K562 (cell line): ENCODE results near the gene KAZN. TPM values are rescaled to one million over a fixed set of nuclear protein-coding genes. Genes with fewer than 3 reads are reported as not detected.
A peak's percentile ranks its signal among the peaks of the same experiment; 100 is the strongest.

ENCODE experiments used
- ATAC-seq: fragments of 200-7000 bp; cut with Tn5 transposase; 3 replicates; pipeline ENCODE4 v1.9.1; 2020; ENCODE audit warnings: moderate library complexity
- BruUV-seq: library from RNA; stranded (reverse); fragments of 400-500 nt; replicated peaks from 2 replicates; lab custom pipeline; 2021; lab: Mats Ljungman, UMichigan
- CTCF ChIA-PET: fragments of 300-600 bp; formaldehyde crosslinking; extraction: SDS; loops from one replicate; lab custom pipeline; 2021; ENCODE audit warnings: low intra/inter-chr PET ratio; lab: Yijun Ruan, JAX
- POLR2A ChIA-PET: fragments of 300-600, 350-650 bp; sonication (Branson Sonifier 250); formaldehyde crosslinking; extraction: SDS; loops from one replicate; lab custom pipeline; 2021; ENCODE audit warnings: antibody characterized with exemption, inconsistent platforms; lab: Yijun Ruan, JAX
- DNase-seq, 4 experiments: peaks; one replicate each; pipeline versions ENCODE4 v3.0.0 to v3.0.0-alpha.2; 2011 to 2018; ENCODE audit warnings: low spot score in 3 of 4, mixed read lengths in 3 of 4; ENCODE audit errors: extremely low read depth in 1 of 4
- FAIRE-seq: peaks from 2 replicates; lab custom pipeline; 2011; peaks lifted over from hg19 to GRCh38; lab: Jason Lieb, UNC
- H2AFZ ChIP-seq: 2 replicates; pipeline ENCODE4 v1.6.0; 2011; ENCODE audit warnings: low read depth, low read length, control low read depth, inconsistent platforms
- H3K27ac ChIP-seq: fragments of 200-600 bp; 3 replicates; pipeline ENCODE4 v1.8.0; 2011; ENCODE audit warnings: low read depth, mild to moderate bottlenecking, control low read depth, inconsistent platforms, low read length, moderate library complexity, mixed read lengths; ENCODE audit errors: extremely low read depth
- H3K27me3 ChIP-seq, 2 experiments: fragments of 300-600 bp in 1 of 2; 2 replicates in 1 of 2; 3 replicates in 1 of 2; pipeline versions ENCODE4 v1.6.0 to v1.8.0; 2011; ENCODE audit warnings: inconsistent platforms in 2 of 2, low read length in 2 of 2, mild to moderate bottlenecking in 1 of 2, mixed read lengths in 1 of 2, moderate library complexity in 1 of 2; ENCODE audit not compliant: control insufficient read depth in 2 of 2, insufficient read depth in 2 of 2
- H3K36me3 ChIP-seq: fragments of 300-600 bp; 3 replicates; pipeline ENCODE4 v1.8.0; 2011; ENCODE audit warnings: mild to moderate bottlenecking, low read length, inconsistent platforms; ENCODE audit not compliant: control insufficient read depth, insufficient read depth
- H3K4me1 ChIP-seq, 2 experiments: fragments of 200-600 bp in 1 of 2; replicated peaks in 1 of 2; 2 replicates in 1 of 2; 3 replicates in 1 of 2; pipeline versions ENCODE4 v1.5.1 to v1.8.0; 2011; ENCODE audit warnings: inconsistent platforms in 2 of 2, low read length in 2 of 2, mild to moderate bottlenecking in 1 of 2, mixed read lengths in 1 of 2, moderate library complexity in 1 of 2; ENCODE audit not compliant: control insufficient read depth in 2 of 2, insufficient read depth in 2 of 2
- H3K4me2 ChIP-seq: 2 replicates; pipeline ENCODE4 v1.6.1; 2011; ENCODE audit warnings: low read length, control low read depth, inconsistent platforms, mixed read lengths; ENCODE audit not compliant: insufficient read depth
- H3K4me3 ChIP-seq: fragments of 200-600 bp; sonication (generic), shearing (Covaris generic); 2 replicates; pipeline ENCODE4 v1.5.1; 2016; ENCODE audit warnings: control low read depth, inconsistent platforms
- H3K79me2 ChIP-seq: fragments of 200-600 bp; 3 replicates; pipeline ENCODE4 v1.8.0; 2011; ENCODE audit warnings: low read length, inconsistent platforms; ENCODE audit not compliant: control insufficient read depth, insufficient read depth
- H3K9ac ChIP-seq, 2 experiments: 2 replicates each; pipeline versions ENCODE4 v1.6.0 to v1.6.1; 2011; ENCODE audit warnings: low read depth in 2 of 2, low read length in 2 of 2, control low read depth in 1 of 2, inconsistent platforms in 1 of 2, mild to moderate bottlenecking in 1 of 2, mixed read lengths in 1 of 2; ENCODE audit not compliant: insufficient read depth in 1 of 2
- H3K9me1 ChIP-seq: one replicate; pipeline ENCODE4 v1.6.0; 2011; ENCODE audit warnings: inconsistent platforms, mild to moderate bottlenecking, low read length, moderate library complexity; ENCODE audit not compliant: control insufficient read depth, insufficient read depth
- H3K9me3 ChIP-seq: replicated peaks from 2 replicates; pipeline ENCODE4 v1.5.1; 2011; ENCODE audit warnings: low read depth, low read length, inconsistent platforms; ENCODE audit not compliant: control insufficient read depth, insufficient read depth
- H4K20me1 ChIP-seq: replicated peaks from 2 replicates; pipeline ENCODE4 v1.6.1; 2011; ENCODE audit warnings: low read length, inconsistent platforms, mixed read lengths; ENCODE audit not compliant: control insufficient read depth, insufficient read depth
- CBX1 ChIP-seq: sonication (generic); IDR thresholded peaks from 2 replicates; pipeline ENCODE4 v1.6.1; 2016; ENCODE audit warnings: antibody characterized with exemption, low read depth, mild to moderate bottlenecking
- CTBP1 ChIP-seq: fragments of 450-650 bp; IDR thresholded peaks from 2 replicates; pipeline ENCODE4 v1.6.1; 2016; ENCODE audit warnings: borderline replicate concordance
- FOXK1 ChIP-seq: sonication (generic); formaldehyde crosslinking; IDR thresholded peaks from 2 replicates; pipeline ENCODE4 v1.8.0; 2022; ENCODE audit warnings: missing genetic modification reagents, mild to moderate bottlenecking, borderline replicate concordance
- KLF16 ChIP-seq: IDR thresholded peaks from 2 replicates; pipeline ENCODE4 v1.6.1; 2016; ENCODE audit warnings: antibody characterized with exemption
- SMC3 ChIP-seq: conservative IDR thresholded peaks from 2 replicates; pipeline ENCODE4 v1.6.1; 2011; ENCODE audit warnings: low read depth, low read length, improper control_type of control experiment; ENCODE audit not compliant: insufficient read depth
- WGBS: fragments of 100-300 bp; shearing (Covaris generic); methylation state at CpG from one replicate; pipeline ENCODE4 v1.1.6; 2016; ENCODE audit warnings: low coverage, mixed read lengths; ENCODE audit not compliant: insufficient coverage; ENCODE audit errors: missing lambda C conversion rate; 5-methylcytosine and 5-hydroxymethylcytosine counted together
- in situ Hi-C: fragments of 300-500 bp; cut with MboI; formaldehyde crosslinking; loops from 4 replicates; pipeline ENCODE4 v1.15.0; 2018; ENCODE audit warnings: inconsistent platforms, mixed read lengths
- intact Hi-C: fragments of 100-400 bp; cut with micrococcal nuclease; formaldehyde crosslinking; loops from 2 replicates; pipeline ENCODE4 v1.14.2; 2022
- polyA plus RNA-seq, 8 experiments: library from polyadenylated mRNA; depleted of rRNA in 4 of 8; stranded (reverse) in 5 of 8; unstranded in 3 of 8; fragments of >200 nt; fragmentation: Nextera tagmentation in 2 of 8; fragmentation: Illumina TruSeq in 1 of 8; extraction: Ambion mirVana in 2 of 8; extraction: Trizol in 1 of 8; gene quantifications; 2 replicates each; pipeline versions ENCODE4 v1.2.1 to v1.2.3, GENCODE V29; 2011 to 2014; ENCODE audit warnings: inconsistent platforms in 1 of 8, missing spikeins in 1 of 8
- total RNA-seq, 7 experiments: library from RNA; depleted of rRNA in 6 of 7; stranded (reverse); fragments of >200 nt in 6 of 7; fragmentation: Illumina TruSeq in 2 of 7; extraction: Trizol in 2 of 7; gene quantifications; 2 replicates each; pipeline versions ENCODE4 v1.2.1 to v1.2.3, GENCODE V29; 2011 to 2021; ENCODE audit warnings: low replicate concordance in 1 of 7
- TF ChIP-seq, protein P1 (sequence below), 2 experiments: fragments of 450-650 bp; formaldehyde crosslinking in 1 of 2; IDR thresholded peaks; 2 replicates each; pipeline versions ENCODE4 v1.4.0 to v1.6.1; 2014 to 2020; ENCODE audit warnings: mild to moderate bottlenecking in 2 of 2, borderline replicate concordance in 1 of 2, low read depth in 1 of 2
- TF ChIP-seq, protein P2 (sequence below): fragments of 450-650 bp; IDR thresholded peaks from 2 replicates; pipeline ENCODE4 v1.6.1; 2018; ENCODE audit warnings: mild to moderate bottlenecking, low read depth; ENCODE audit not compliant: partially characterized antibody
- TF ChIP-seq, protein P3 (sequence below), 3 experiments: IDR thresholded peaks in 2 of 3; conservative IDR thresholded peaks in 1 of 3; 2 replicates each; pipeline ENCODE4 v1.5.1; 2011 to 2012; ENCODE audit warnings: low read length in 3 of 3, mild to moderate bottlenecking in 3 of 3, control low read depth in 2 of 3, improper control_type of control experiment in 1 of 3, inconsistent platforms in 1 of 3, low read depth in 1 of 3, mixed read lengths in 1 of 3, moderate library complexity in 1 of 3; ENCODE audit not compliant: insufficient read depth in 2 of 3

The KAZN gene
- total and polyA plus RNA-seq, 9 of the 15 experiments (the other 6 are each of a cell fraction or from before 2014, with no cell fraction given) = 2.1 to 21.6 (median 5.4) TPM

DNA sequence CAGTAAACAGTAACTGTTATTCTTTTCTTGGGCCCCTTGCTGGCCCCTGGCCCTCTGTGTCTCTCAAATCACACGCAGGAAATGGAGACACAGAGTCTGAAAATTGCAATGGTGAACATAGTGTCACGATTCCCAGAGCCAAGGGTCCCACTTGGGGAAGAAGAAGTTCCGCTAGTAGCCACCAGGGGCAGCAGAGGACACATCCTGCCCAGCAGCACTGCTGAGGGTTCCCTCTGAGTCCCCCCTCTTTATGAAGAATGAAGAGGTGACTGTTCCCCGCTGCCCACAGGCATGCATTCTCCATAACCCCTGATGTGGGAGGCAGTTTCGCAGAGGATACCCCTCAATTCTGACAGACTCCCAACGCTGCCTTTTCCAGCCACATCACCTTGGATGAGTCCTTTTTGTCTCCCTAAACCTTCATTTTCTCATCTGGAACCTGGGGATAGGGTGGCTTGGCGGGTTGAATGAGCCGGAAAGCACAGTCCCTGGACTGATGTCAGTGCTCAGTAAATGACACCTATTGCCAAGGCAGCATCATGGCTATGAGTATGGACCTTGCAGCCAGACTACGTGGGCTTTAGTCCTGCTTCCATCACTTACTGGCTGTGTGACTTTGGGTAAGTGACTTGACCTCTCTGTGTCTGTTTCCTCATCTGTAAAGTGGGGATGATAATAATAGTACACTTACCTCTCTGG is 317.0 kb downstream of the KAZN start:
- H4K20me1 ChIP-seq = peaks cover 3% of the 10 kb centered on the region; the same call in 1 of the 2 replicates
- H3K4me3 ChIP-seq = no peak overlapping the region
- no peak overlapping the region for H3K9ac ChIP-seq
- intact Hi-C loops (loop anchor here (1.0 kb wide), 1 partner anchor 112 kb away; no protein-coding TSS in a partner anchor), in situ Hi-C loops (no loop called here)
- H3K27ac ChIP-seq = no peak overlapping the region
- no peaks in the 10 kb centered on the region for H3K9me3 ChIP-seq
- H3K4me2 ChIP-seq = no peak overlapping the region
- BruUV-seq = no TSS peak
- H3K36me3 ChIP-seq = no peaks in the 10 kb centered on the region
- DNase-seq (peak; percentile 77 to 89 (median 86)), FAIRE-seq (peak; percentile 96), ATAC-seq (peak; percentile 94)
- H3K4me1 ChIP-seq = peaks cover 0 to 6% of the 10 kb centered on the region in 2 experiments; a peak in 1 of 5 replicates
- no peaks in the 10 kb centered on the region for H3K27me3 ChIP-seq
- 10% methylated on average over 9 of the region's 9 CpGs for WGBS
- H2AFZ ChIP-seq = no peak overlapping the region
- H3K9me1 ChIP-seq = no peaks in the 10 kb centered on the region
- POLR2A ChIA-PET = no interaction called here
- CTCF ChIA-PET = interaction anchor here (0.9 to 1.1 kb wide), 2 partner anchors 112 to 113 kb away, joined by 3 to 4 read pairs; no protein-coding TSS in a partner anchor
- H3K79me2 ChIP-seq = no peaks in the 10 kb centered on the region
- peak; percentile 56 for TF ChIP-seq KLF16
- TF ChIP-seq, protein P1, sequence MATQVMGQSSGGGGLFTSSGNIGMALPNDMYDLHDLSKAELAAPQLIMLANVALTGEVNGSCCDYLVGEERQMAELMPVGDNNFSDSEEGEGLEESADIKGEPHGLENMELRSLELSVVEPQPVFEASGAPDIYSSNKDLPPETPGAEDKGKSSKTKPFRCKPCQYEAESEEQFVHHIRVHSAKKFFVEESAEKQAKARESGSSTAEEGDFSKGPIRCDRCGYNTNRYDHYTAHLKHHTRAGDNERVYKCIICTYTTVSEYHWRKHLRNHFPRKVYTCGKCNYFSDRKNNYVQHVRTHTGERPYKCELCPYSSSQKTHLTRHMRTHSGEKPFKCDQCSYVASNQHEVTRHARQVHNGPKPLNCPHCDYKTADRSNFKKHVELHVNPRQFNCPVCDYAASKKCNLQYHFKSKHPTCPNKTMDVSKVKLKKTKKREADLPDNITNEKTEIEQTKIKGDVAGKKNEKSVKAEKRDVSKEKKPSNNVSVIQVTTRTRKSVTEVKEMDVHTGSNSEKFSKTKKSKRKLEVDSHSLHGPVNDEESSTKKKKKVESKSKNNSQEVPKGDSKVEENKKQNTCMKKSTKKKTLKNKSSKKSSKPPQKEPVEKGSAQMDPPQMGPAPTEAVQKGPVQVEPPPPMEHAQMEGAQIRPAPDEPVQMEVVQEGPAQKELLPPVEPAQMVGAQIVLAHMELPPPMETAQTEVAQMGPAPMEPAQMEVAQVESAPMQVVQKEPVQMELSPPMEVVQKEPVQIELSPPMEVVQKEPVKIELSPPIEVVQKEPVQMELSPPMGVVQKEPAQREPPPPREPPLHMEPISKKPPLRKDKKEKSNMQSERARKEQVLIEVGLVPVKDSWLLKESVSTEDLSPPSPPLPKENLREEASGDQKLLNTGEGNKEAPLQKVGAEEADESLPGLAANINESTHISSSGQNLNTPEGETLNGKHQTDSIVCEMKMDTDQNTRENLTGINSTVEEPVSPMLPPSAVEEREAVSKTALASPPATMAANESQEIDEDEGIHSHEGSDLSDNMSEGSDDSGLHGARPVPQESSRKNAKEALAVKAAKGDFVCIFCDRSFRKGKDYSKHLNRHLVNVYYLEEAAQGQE (IDR thresholded peaks at IDR 0.05; ENCODE audit: borderline replicate concordance) = peak; percentile 42
- TF ChIP-seq, protein P1 (CRISPR knock-in tag; IDR thresholded peaks at IDR 0.05; ENCODE audit: low read depth) = no peak
- TF ChIP-seq, protein P2, sequence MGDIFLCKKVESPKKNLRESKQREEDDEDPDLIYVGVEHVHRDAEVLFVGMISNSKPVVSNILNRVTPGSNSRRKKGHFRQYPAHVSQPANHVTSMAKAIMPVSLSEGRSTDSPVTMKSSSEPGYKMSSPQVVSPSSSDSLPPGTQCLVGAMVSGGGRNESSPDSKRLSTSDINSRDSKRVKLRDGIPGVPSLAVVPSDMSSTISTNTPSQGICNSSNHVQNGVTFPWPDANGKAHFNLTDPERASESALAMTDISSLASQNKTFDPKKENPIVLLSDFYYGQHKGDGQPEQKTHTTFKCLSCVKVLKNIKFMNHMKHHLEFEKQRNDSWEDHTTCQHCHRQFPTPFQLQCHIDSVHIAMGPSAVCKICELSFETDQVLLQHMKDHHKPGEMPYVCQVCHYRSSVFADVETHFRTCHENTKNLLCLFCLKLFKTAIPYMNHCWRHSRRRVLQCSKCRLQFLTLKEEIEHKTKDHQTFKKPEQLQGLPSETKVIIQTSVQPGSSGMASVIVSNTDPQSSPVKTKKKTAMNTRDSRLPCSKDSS = no peak
- TF ChIP-seq FOXK1 (CRISPR knock-in tag) = 0 out of 2 replicates have a peak, but pooled peaks have one; percentile 52
- TF ChIP-seq CTBP1 = 0 out of 2 replicates have a peak, but pooled peaks have one; percentile 28
- TF ChIP-seq, protein P3, sequence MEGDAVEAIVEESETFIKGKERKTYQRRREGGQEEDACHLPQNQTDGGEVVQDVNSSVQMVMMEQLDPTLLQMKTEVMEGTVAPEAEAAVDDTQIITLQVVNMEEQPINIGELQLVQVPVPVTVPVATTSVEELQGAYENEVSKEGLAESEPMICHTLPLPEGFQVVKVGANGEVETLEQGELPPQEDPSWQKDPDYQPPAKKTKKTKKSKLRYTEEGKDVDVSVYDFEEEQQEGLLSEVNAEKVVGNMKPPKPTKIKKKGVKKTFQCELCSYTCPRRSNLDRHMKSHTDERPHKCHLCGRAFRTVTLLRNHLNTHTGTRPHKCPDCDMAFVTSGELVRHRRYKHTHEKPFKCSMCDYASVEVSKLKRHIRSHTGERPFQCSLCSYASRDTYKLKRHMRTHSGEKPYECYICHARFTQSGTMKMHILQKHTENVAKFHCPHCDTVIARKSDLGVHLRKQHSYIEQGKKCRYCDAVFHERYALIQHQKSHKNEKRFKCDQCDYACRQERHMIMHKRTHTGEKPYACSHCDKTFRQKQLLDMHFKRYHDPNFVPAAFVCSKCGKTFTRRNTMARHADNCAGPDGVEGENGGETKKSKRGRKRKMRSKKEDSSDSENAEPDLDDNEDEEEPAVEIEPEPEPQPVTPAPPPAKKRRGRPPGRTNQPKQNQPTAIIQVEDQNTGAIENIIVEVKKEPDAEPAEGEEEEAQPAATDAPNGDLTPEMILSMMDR (IDR thresholded peaks at IDR 0.05 in 2 of 3, conservative IDR thresholded peaks at IDR 0.05 in 1 of 3; ENCODE audit: insufficient read depth in 2 of 3, low read depth in 1 of 3, low read length in 3 of 3) = peak; percentile 83 to 96 (median 90)
- TF ChIP-seq CBX1 = peak; percentile 55; the same call in 1 of the 2 replicates
- peak; percentile 45; the same call in 1 of the 2 replicates for TF ChIP-seq SMC3
